HEK293 (cell line): ENCODE data around the gene CEP20.
A peak's percentile ranks its signal among the peaks of the same experiment; 100 is the strongest.

Experiments
- CTCF ChIA-PET: fragments of 350-600 bp; formaldehyde crosslinking; extraction: SDS; loops from one replicate; lab custom pipeline; 2021; ENCODE audit warnings: antibody characterized with exemption; lab: Yijun Ruan, JAX
- POLR2A ChIA-PET: fragments of 300-600 bp; formaldehyde crosslinking; extraction: SDS; loops from one replicate; lab custom pipeline; 2020; ENCODE audit warnings: antibody characterized with exemption, inconsistent platforms; lab: Yijun Ruan, JAX
- H3K27ac ChIP-seq: fragments of 200-500 bp; sonication (Bioruptor generic); 2 replicates; pipeline ENCODE4 v1.5.1; 2014; ENCODE audit warnings: low read depth, low read length, control low read depth, inconsistent platforms; ENCODE audit errors: extremely low read depth
- H3K36me3 ChIP-seq, 2 experiments: fragments of 200-500 bp in 1 of 2; sonication (Bioruptor generic) in 1 of 2; 1 replicate in 1 of 2; 2 replicates in 1 of 2; pipeline ENCODE4 v1.5.1; 2014 to 2017; ENCODE audit warnings: inconsistent platforms in 2 of 2, low read length in 2 of 2; ENCODE audit not compliant: control insufficient read depth in 2 of 2, insufficient read depth in 1 of 2
- H3K4me1 ChIP-seq: fragments of 200-500 bp; sonication (Bioruptor generic); 2 replicates; pipeline ENCODE4 v1.5.1; 2014; ENCODE audit warnings: mild to moderate bottlenecking, low read length, inconsistent platforms; ENCODE audit not compliant: control insufficient read depth, insufficient read depth
- H3K4me3 ChIP-seq: 2 replicates; pipeline ENCODE4 v1.5.1; 2011; ENCODE audit warnings: low read depth, mild to moderate bottlenecking, control low read depth, low read length, moderate library complexity
- H3K9me3 ChIP-seq: fragments of 200-500 bp; sonication (Bioruptor generic); 2 replicates; pipeline ENCODE4 v1.5.1; 2014; ENCODE audit warnings: low read depth, low read length, inconsistent platforms; ENCODE audit not compliant: control insufficient read depth, insufficient read depth
- EGR2 ChIP-seq: fragments of 450-650 bp; formaldehyde crosslinking; IDR thresholded peaks from 2 replicates; pipeline ENCODE4 v1.5.1; 2016; ENCODE audit warnings: low read depth, missing biosample characterization, missing genetic modification characterization
- MYNN ChIP-seq: fragments of 450-650 bp; formaldehyde crosslinking; IDR thresholded peaks from 2 replicates; pipeline ENCODE4 v1.5.1; 2016; ENCODE audit warnings: missing biosample characterization, missing genetic modification characterization, borderline replicate concordance
- MZF1 ChIP-seq: fragments of 450-650 bp; formaldehyde crosslinking; IDR thresholded peaks from 2 replicates; pipeline ENCODE4 v1.5.1; 2017; ENCODE audit warnings: missing biosample characterization, missing genetic modification characterization, borderline replicate concordance
- PRDM1 ChIP-seq: fragments of 450-650 bp; formaldehyde crosslinking; IDR thresholded peaks from 2 replicates; pipeline ENCODE4; 2016; ENCODE audit warnings: missing biosample characterization, missing genetic modification characterization
- SCRT2 ChIP-seq: fragments of 450-650 bp; formaldehyde crosslinking; IDR thresholded peaks from 2 replicates; pipeline ENCODE4 v1.5.1; 2016; ENCODE audit warnings: missing biosample characterization, missing genetic modification characterization
- SP2 ChIP-seq: fragments of 450-650 bp; formaldehyde crosslinking; IDR thresholded peaks from 2 replicates; pipeline ENCODE4 v1.5.1; 2016; ENCODE audit warnings: missing biosample characterization, missing genetic modification characterization
- TCF7L2 ChIP-seq: IDR thresholded peaks from 2 replicates; pipeline ENCODE4 v1.6.1; 2011; ENCODE audit warnings: low read depth, mild to moderate bottlenecking, inconsistent platforms, low read length, moderate library complexity, borderline replicate concordance
- YY2 ChIP-seq: fragments of 450-650 bp; formaldehyde crosslinking; IDR thresholded peaks from 2 replicates; pipeline ENCODE4 v1.5.1; 2016; ENCODE audit warnings: missing biosample characterization, missing genetic modification characterization
- ZBTB17 ChIP-seq: fragments of 450-650 bp; formaldehyde crosslinking; IDR thresholded peaks from 2 replicates; pipeline ENCODE4 v1.5.1; 2016; ENCODE audit warnings: missing biosample characterization, missing genetic modification characterization
- ZBTB20 ChIP-seq: fragments of 450-650 bp; formaldehyde crosslinking; IDR thresholded peaks from 2 replicates; pipeline ENCODE4 v1.5.1; 2016; ENCODE audit warnings: missing biosample characterization, missing genetic modification characterization
- ZBTB6 ChIP-seq: fragments of 450-650 bp; formaldehyde crosslinking; IDR thresholded peaks from 2 replicates; pipeline ENCODE4 v1.5.1; 2017; ENCODE audit warnings: missing biosample characterization, missing genetic modification characterization
- ZFP3 ChIP-seq: fragments of 450-650 bp; formaldehyde crosslinking; IDR thresholded peaks from 2 replicates; pipeline ENCODE4 v1.5.1; 2016; ENCODE audit warnings: low read depth, missing biosample characterization, missing genetic modification characterization
- ZNF140 ChIP-seq: fragments of 450-650 bp; formaldehyde crosslinking; IDR thresholded peaks from 2 replicates; pipeline ENCODE4 v1.5.1; 2016; ENCODE audit warnings: missing biosample characterization, missing genetic modification characterization
- ZNF146 ChIP-seq: fragments of 450-650 bp; formaldehyde crosslinking; IDR thresholded peaks from 2 replicates; pipeline ENCODE4 v1.5.1; 2016; ENCODE audit warnings: missing biosample characterization, missing genetic modification characterization
- ZNF16 ChIP-seq: fragments of 450-650 bp; formaldehyde crosslinking; IDR thresholded peaks from 2 replicates; pipeline ENCODE4 v1.5.1; 2016; ENCODE audit warnings: low read depth, missing biosample characterization, missing genetic modification characterization
- ZNF169 ChIP-seq: fragments of 450-650 bp; formaldehyde crosslinking; IDR thresholded peaks from 2 replicates; pipeline ENCODE4 v1.5.1; 2016; ENCODE audit warnings: missing biosample characterization, missing genetic modification characterization
- ZNF513 ChIP-seq: fragments of 450-650 bp; IDR thresholded peaks from 2 replicates; pipeline ENCODE4 v1.5.1; 2018; ENCODE audit warnings: missing biosample characterization, missing genetic modification characterization
- ZNF529 ChIP-seq: fragments of 450-650 bp; formaldehyde crosslinking; IDR thresholded peaks from 2 replicates; pipeline ENCODE4 v1.5.1; 2017; ENCODE audit warnings: missing genetic modification characterization, missing biosample characterization; ENCODE audit not compliant: insufficient replicate concordance
- ZNF555 ChIP-seq: fragments of 450-650 bp; formaldehyde crosslinking; conservative IDR thresholded peaks from 2 replicates; pipeline ENCODE4 v1.5.1; 2017; ENCODE audit warnings: missing biosample characterization, mild to moderate bottlenecking, missing genetic modification characterization, inconsistent platforms
- ZNF623 ChIP-seq: fragments of 450-650 bp; formaldehyde crosslinking; IDR thresholded peaks from 2 replicates; pipeline ENCODE4 v1.5.1; 2016; ENCODE audit warnings: missing biosample characterization, missing genetic modification characterization
- ZNF677 ChIP-seq: fragments of 450-650 bp; IDR thresholded peaks from 2 replicates; pipeline ENCODE4 v1.5.0; 2018; ENCODE audit warnings: missing biosample characterization, mild to moderate bottlenecking, missing genetic modification characterization, moderate library complexity
- ZNF777 ChIP-seq: fragments of 450-650 bp; formaldehyde crosslinking; IDR thresholded peaks from 2 replicates; pipeline ENCODE4 v1.5.1; 2017; ENCODE audit warnings: missing biosample characterization, missing genetic modification characterization, borderline replicate concordance
- ZSCAN30 ChIP-seq: fragments of 450-650 bp; IDR thresholded peaks from 2 replicates; pipeline ENCODE4 v1.5.1; 2018; ENCODE audit warnings: missing biosample characterization, mild to moderate bottlenecking, missing genetic modification characterization, moderate library complexity
- TF ChIP-seq, protein P1 (sequence below): fragments of 450-650 bp; formaldehyde crosslinking; conservative IDR thresholded peaks from 2 replicates; pipeline ENCODE4 v1.5.1; 2016; ENCODE audit warnings: low read depth, missing biosample characterization, missing genetic modification characterization

The CEP20 gene

DNA sequence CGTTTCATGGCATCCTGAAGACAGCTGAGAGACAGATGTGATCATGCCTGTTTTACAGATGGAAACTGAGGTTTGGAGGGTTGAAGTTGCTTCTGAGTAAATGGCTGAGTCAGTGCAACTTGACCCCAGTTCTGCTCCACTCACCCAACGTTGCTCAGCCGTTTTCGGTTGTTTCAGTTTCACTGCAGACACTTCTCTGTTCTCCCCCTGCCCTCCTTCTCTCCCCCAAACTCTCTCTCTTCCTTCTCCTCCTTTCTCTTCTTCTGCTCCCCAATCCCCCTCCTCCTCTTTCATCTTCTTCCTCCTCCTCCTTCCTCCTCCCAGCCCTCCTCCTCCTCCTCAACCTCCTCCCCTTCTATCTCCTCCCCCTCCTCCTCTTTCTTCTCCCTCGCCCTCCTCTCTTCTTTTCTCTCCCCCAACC lies 9.4 kb upstream of the CEP20 start:
- Histone ChIP-seq H3K27ac (no peak overlapping the region), H3K4me1 (0 out of 2 replicates have a peak, but pooled peaks cover 2% of the 10 kb centered on the region), H3K36me3 (no peaks in the 10 kb centered on the region), H3K9me3 (no peaks in the 10 kb centered on the region), H3K4me3 (no peak overlapping the region)
- POLR2A ChIA-PET, result no interaction called here
- TF ChIP-seq ZNF513 (tag by site-specific recombination), result peak; percentile 49
- TF ChIP-seq, protein P1, sequence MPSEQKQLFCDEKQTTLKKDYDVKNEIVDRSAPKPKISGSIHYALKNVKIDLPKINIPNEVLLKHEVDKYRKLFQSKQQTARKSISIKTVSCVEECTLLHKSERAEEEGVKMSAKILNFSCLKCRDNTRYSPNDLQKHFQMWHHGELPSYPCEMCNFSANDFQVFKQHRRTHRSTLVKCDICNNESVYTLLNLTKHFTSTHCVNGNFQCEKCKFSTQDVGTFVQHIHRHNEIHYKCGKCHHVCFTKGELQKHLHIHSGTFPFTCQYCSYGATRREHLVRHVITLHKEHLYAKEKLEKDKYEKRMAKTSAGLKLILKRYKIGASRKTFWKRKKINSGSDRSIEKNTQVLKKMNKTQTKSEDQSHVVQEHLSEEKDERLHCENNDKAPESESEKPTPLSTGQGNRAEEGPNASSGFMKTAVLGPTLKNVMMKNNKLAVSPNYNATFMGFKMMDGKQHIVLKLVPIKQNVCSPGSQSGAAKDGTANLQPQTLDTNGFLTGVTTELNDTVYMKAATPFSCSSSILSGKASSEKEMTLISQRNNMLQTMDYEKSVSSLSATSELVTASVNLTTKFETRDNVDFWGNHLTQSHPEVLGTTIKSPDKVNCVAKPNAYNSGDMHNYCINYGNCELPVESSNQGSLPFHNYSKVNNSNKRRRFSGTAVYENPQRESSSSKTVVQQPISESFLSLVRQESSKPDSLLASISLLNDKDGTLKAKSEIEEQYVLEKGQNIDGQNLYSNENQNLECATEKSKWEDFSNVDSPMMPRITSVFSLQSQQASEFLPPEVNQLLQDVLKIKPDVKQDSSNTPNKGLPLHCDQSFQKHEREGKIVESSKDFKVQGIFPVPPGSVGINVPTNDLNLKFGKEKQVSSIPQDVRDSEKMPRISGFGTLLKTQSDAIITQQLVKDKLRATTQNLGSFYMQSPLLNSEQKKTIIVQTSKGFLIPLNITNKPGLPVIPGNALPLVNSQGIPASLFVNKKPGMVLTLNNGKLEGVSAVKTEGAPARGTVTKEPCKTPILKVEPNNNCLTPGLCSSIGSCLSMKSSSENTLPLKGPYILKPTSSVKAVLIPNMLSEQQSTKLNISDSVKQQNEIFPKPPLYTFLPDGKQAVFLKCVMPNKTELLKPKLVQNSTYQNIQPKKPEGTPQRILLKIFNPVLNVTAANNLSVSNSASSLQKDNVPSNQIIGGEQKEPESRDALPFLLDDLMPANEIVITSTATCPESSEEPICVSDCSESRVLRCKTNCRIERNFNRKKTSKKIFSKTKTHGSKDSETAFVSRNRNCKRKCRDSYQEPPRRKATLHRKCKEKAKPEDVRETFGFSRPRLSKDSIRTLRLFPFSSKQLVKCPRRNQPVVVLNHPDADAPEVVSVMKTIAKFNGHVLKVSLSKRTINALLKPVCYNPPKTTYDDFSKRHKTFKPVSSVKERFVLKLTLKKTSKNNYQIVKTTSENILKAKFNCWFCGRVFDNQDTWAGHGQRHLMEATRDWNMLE (tag by site-specific recombination), result no peak
- TF ChIP-seq EGR2 (tag by site-specific recombination), result peak; percentile 77
- no peak for TF ChIP-seq MYNN
- TF ChIP-seq PRDM1 (tag by site-specific recombination), result peak; percentile 29; the same call in 1 of the 2 replicates
- CTCF ChIA-PET, result no interaction called here

GRCh38 chr16:15897121-15897780 lies 8.8 kb upstream of the CEP20 start:
- H3K4me3 ChIP-seq, result no peak overlapping the region
- CTCF ChIA-PET, result no interaction called here
- no peaks in the 10 kb centered on the region for H3K36me3 ChIP-seq
- TF ChIP-seq ZNF140 (tag by site-specific recombination), result no peak
- TF ChIP-seq SCRT2 (tag by site-specific recombination), result no peak
- no peak for TF ChIP-seq ZNF677
- TF ChIP-seq YY2 (tag by site-specific recombination), result no peak
- no peak for TF ChIP-seq ZFP3
- no peak for TF ChIP-seq ZNF146 (tag by site-specific recombination)
- TF ChIP-seq ZNF623, result no peak
- no peak for TF ChIP-seq ZNF777 (tag by site-specific recombination)
- TF ChIP-seq MZF1, result no peak
- TF ChIP-seq ZNF555, result no peak
- TF ChIP-seq ZNF169 (tag by site-specific recombination), result no peak
- no peak for TF ChIP-seq ZBTB17
- TF ChIP-seq TCF7L2, result no peak
- no peak for TF ChIP-seq SP2
- TF ChIP-seq ZBTB6 (tag by site-specific recombination), result no peak
- no peak for TF ChIP-seq ZSCAN30 (tag by site-specific recombination)
- TF ChIP-seq ZNF16 (tag by site-specific recombination), result no peak
- no peak for TF ChIP-seq ZBTB20
- TF ChIP-seq ZNF529 (tag by site-specific recombination), result no peak
- H3K27ac ChIP-seq, result no peak overlapping the region
- H3K9me3 ChIP-seq, result no peaks in the 10 kb centered on the region
- 0 out of 2 replicates have a peak, but pooled peaks cover 2% of the 10 kb centered on the region for H3K4me1 ChIP-seq
- POLR2A ChIA-PET, result no interaction called here
